Spleen (tissue), 11 donors: ENCODE measurements around the gene PMM1. TPM values are rescaled to one million over a fixed set of nuclear protein-coding genes. Genes with fewer than 3 reads are reported as not detected.
"Not testable (repeated sequence)": the region's sequence is repeated elsewhere in the genome, so short reads cannot be mapped to it uniquely, and the experiment has no call there.

Experiments
- DNase-seq: peaks from one replicate; pipeline ENCODE4 v3.0.0-alpha.2; 2020
- H3K27ac ChIP-seq, 8 donors: fragments of 200-600 bp; sonication (generic) in 7 of 8; 1 replicate in 4 of 8; 2 replicates in 4 of 8; pipeline versions ENCODE4 v1.5.0 to v1.8.0; 2016 to 2021; ENCODE audit warnings: inconsistent platforms in 4 of 8, mild to moderate bottlenecking in 4 of 8, moderate library complexity in 1 of 8
- H3K27me3 ChIP-seq, 7 donors: fragments of 200-600 bp; sonication (generic) in 6 of 7; replicated peaks in 1 of 7; 1 replicate in 4 of 7; 2 replicates in 3 of 7; pipeline versions ENCODE4 v1.5.0 to v1.8.0; 2016 to 2021; ENCODE audit warnings: inconsistent platforms in 3 of 7, mild to moderate bottlenecking in 1 of 7
- H3K36me3 ChIP-seq, 6 donors: fragments of 200-600 bp; sonication (generic) in 5 of 6; 1 replicate in 4 of 6; 2 replicates in 2 of 6; pipeline versions ENCODE4 v1.5.0 to v1.8.0; 2016 to 2021; ENCODE audit warnings: inconsistent platforms in 2 of 6
- H3K4me1 ChIP-seq, 6 donors: fragments of 200-600 bp; sonication (generic) in 5 of 6; 1 replicate in 3 of 6; 2 replicates in 3 of 6; pipeline versions ENCODE4 v1.5.0 to v1.8.0; 2016 to 2021; ENCODE audit warnings: inconsistent platforms in 3 of 6
- H3K4me3 ChIP-seq, 8 donors: fragments of 200-600 bp; sonication (generic) in 7 of 8; 1 replicate in 4 of 8; 2 replicates in 4 of 8; pipeline versions ENCODE4 v1.5.0 to v1.8.0; 2016 to 2021; ENCODE audit warnings: inconsistent platforms in 4 of 8, mild to moderate bottlenecking in 4 of 8, moderate library complexity in 2 of 8
- H3K9me3 ChIP-seq, 8 donors: fragments of 200-600 bp; sonication (generic) in 7 of 8; 1 replicate in 4 of 8; 2 replicates in 4 of 8; pipeline versions ENCODE4 v1.5.0 to v1.8.0; 2016 to 2021; ENCODE audit warnings: inconsistent platforms in 4 of 8
- POLR2A ChIP-seq, 3 donors: fragments of 450-650 bp; IDR thresholded peaks; one replicate each; pipeline ENCODE4 v1.5.1; 2017; ENCODE audit warnings: antibody characterized with exemption in 3 of 3, mild to moderate bottlenecking in 1 of 3
- POLR2AphosphoS5 ChIP-seq, 3 donors: sonication (generic); formaldehyde crosslinking; IDR thresholded peaks; one replicate each; pipeline ENCODE4 v1.5.1; 2017; ENCODE audit warnings: antibody characterized with exemption in 3 of 3
- WGBS, 5 donors: extraction: QIAGEN DNeasy Blood & Tissue Kit in 3 of 5; methylation state at CpG; one replicate each; pipeline versions ENCODE4 v1.1.5 to v1.1.7; 2013 to 2018; 5-methylcytosine and 5-hydroxymethylcytosine counted together
- intact Hi-C: fragments of 100-400 bp; cut with DNase I; formaldehyde crosslinking; loops from one replicate; pipeline ENCODE4 v1.15.0; 2023; ENCODE audit warnings: low total_unique reads
- polyA plus RNA-seq, 3 donors: library from polyadenylated mRNA; stranded (reverse); fragments of 200-250 nt; gene quantifications; one replicate each; pipeline ENCODE4 v1.2.1, GENCODE V29; 2013
- total RNA-seq, 7 donors: library from RNA; depleted of rRNA in 3 of 7; stranded (reverse); fragments of >200 nt in 3 of 7; fragmentation: NEBNext Ultra II Directional in 4 of 7; extraction: Animal tissue kit (Norgen Biotek cat#: 25700) in 4 of 7; gene quantifications; one replicate each; pipeline versions ENCODE4 v1.1.0 to v1.2.1, GENCODE V29; 2016 to 2021
- TF ChIP-seq, protein P1 (sequence below), 11 experiments: fragments of 200-600 bp in 7 of 11; fragments of 450-650 bp in 4 of 11; sonication (generic) in 4 of 11; IDR thresholded peaks in 8 of 11; conservative IDR thresholded peaks in 3 of 11; 1 replicate in 7 of 11; 2 replicates in 4 of 11; pipeline versions ENCODE4 v1.4.0 to v1.8.0; 2016 to 2021; ENCODE audit warnings: antibody characterized with exemption in 11 of 11, inconsistent platforms in 4 of 11, mild to moderate bottlenecking in 1 of 11
- donor health status: healthy with polysubstance abuse.
- donor health status: DM: no; HTN: no; CAD: no; lungs with moderate emphysema.
- donor health status: DM: no; HTN: no; CAD: no.
- donor health status: Bipolar disorder and iron deficiency.
- donor health status: healthy.
- donor health status: DM: no; HTN: no; CAD: no.
- donor health status: DM: yes; HTN: yes; CAD: no.

Gene PMM1
- total and polyA plus RNA-seq, 10 donors = 15.1 to 25.0 (median 17.0) TPM

DNA sequence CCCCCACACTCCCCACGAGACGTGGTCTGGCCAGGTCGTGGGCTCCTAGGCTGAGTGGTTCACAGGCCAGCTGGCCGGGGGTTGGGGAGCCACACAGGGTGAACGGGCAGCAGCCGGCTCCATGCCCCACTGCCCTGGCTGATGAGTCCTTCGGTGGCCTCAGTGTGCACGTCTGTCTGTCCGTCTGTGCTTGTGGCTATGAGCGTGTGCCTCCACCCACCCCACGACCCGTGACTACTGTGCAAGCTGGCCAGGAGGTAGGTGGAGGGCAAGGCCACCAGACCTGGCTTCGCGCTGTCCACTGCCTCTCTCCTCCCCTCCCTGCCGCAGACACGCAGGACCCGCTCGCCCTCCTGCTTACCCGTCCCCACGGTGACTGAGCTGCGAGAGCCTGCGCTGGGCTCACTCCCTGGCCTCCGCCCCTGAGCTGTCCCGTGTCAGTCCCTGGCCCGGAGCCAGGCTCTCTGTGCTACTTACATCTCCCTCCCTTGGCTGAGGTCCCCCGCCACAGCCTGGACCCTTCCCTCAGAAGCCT is 14.7 kb downstream of the PMM1 start:
- H3K4me3 ChIP-seq = no peak overlapping the region
- WGBS, 5 donors = 82 to 88% (median 84%) methylated on average over 17 to 26 of the region's 26 CpGs
- TF ChIP-seq, protein P1, sequence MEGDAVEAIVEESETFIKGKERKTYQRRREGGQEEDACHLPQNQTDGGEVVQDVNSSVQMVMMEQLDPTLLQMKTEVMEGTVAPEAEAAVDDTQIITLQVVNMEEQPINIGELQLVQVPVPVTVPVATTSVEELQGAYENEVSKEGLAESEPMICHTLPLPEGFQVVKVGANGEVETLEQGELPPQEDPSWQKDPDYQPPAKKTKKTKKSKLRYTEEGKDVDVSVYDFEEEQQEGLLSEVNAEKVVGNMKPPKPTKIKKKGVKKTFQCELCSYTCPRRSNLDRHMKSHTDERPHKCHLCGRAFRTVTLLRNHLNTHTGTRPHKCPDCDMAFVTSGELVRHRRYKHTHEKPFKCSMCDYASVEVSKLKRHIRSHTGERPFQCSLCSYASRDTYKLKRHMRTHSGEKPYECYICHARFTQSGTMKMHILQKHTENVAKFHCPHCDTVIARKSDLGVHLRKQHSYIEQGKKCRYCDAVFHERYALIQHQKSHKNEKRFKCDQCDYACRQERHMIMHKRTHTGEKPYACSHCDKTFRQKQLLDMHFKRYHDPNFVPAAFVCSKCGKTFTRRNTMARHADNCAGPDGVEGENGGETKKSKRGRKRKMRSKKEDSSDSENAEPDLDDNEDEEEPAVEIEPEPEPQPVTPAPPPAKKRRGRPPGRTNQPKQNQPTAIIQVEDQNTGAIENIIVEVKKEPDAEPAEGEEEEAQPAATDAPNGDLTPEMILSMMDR (IDR thresholded peaks at IDR 0.05 in 8 of 11, conservative IDR thresholded peaks at IDR 0.05 in 3 of 11) = no peak
- TF ChIP-seq POLR2AphosphoS5 (IDR thresholded peaks at IDR 0.05) (no peak), POLR2A (IDR thresholded peaks at IDR 0.05) (no peak)
- H3K27me3 ChIP-seq = no peaks in the 10 kb centered on the region
- no peaks in the 10 kb centered on the region for H3K9me3 ChIP-seq
- no peaks in the 10 kb centered on the region for H3K4me1 ChIP-seq
- H3K27ac ChIP-seq = no peak overlapping the region
- peaks cover 0 to 54% (median 30%) of the 10 kb centered on the region in 6 donors for H3K36me3 ChIP-seq
- no peak for DNase-seq
- intact Hi-C loops = no loop called here

DNA sequence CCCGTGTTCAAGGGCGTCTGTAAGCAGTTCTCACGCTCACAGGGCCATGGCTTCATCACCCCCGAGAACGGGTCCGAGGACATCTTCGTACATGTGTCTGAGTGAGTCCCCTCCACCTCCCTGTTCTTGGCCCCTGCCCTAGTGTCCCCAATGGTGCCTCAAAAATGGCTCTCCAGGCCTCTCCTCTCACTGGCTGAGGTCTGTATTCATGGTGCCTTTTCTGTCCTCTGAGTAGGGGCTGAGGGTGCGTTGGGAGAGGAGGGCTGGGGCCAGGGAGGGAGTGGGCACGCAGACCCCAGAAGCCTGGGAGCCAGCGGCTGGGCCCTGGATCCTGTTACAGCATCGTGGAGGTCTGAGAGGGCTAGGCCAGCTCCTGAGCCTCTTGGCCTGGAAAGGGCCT is 16.0 kb downstream of the PMM1 start:
- DNase-seq = no peak
- intact Hi-C loops = no loop called here
- Histone ChIP-seq H3K4me3 (no peak overlapping the region), H3K27me3 (no peaks in the 10 kb centered on the region), H3K9me3 (no peaks in the 10 kb centered on the region), H3K4me1 (no peaks in the 10 kb centered on the region), H3K36me3 (peaks cover 0 to 41% (median 19%) of the 10 kb centered on the region in 6 donors), H3K27ac (no peak overlapping the region)
- TF ChIP-seq POLR2AphosphoS5 (IDR thresholded peaks at IDR 0.05) = no peak
- TF ChIP-seq, protein P1 (IDR thresholded peaks at IDR 0.05 in 8 of 11, conservative IDR thresholded peaks at IDR 0.05 in 3 of 11) = no peak
- no peak for TF ChIP-seq POLR2A (IDR thresholded peaks at IDR 0.05)
- 91 to 94% (median 93%) methylated on average over 9 to 11 of the region's 11 CpGs for WGBS, 5 donors

DNA sequence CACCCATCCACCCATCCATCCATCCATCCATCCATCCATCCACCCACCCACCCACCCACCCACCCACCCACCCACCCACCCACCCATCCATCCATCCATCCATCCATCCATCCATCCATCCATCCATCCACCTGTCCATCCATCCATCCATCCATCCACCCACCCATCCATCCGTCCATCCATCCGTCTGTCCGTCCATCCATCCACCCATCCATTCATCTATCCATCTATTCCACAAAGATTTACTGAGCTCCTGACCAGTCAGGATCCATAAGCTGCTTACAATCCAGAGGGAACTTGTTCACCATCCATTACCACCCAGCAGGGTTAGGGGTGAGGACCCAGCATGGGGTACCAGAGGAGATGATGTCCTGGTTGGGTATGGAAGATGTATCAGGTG is 17.3 kb downstream of the PMM1 start:
- H3K27me3 ChIP-seq, H3K4me1 ChIP-seq, H3K9me3 ChIP-seq, DNase-seq, H3K27ac ChIP-seq, H3K4me3 ChIP-seq, intact Hi-C loops: not testable (repeated sequence)
- H3K36me3 ChIP-seq = peaks cover 0 to 28% (median 11%) of the 10 kb centered on the region in 6 donors
- WGBS, 5 donors = 94 to 100% (median 97%) methylated on average over 3 of the region's 3 CpGs

DNA sequence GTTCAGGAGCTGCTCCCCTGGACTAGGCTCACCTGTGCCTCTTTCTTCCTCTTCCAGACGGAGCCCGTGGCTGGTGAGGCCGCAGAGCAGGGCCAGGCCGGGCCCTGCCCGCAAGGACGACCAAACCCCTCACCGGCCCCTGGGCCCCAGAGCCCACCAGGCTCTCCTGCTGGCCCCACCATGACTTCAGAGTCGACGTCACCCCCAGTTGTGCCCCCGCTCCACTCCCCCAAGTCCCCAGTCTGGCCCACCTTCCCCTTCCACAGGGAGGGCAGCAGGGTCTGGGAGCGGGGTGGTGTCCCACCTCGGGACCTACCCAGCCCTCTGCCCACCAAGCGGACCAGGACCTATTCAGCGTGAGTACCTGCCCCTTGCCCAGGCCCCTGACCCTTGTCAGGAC is 17.9 kb downstream of the PMM1 start:
- Histone ChIP-seq H3K27ac (no peak overlapping the region), H3K4me3 (no peak overlapping the region), H3K9me3 (no peaks in the 10 kb centered on the region), H3K4me1 (no peaks in the 10 kb centered on the region), H3K27me3 (no peaks in the 10 kb centered on the region), H3K36me3 (peaks cover 0 to 23% (median 7%) of the 10 kb centered on the region in 6 donors)
- DNase-seq = no peak
- intact Hi-C loops = no loop called here
- WGBS, 5 donors = 92 to 99% (median 94%) methylated on average over 14 of the region's 14 CpGs
- no peak for TF ChIP-seq POLR2A (IDR thresholded peaks at IDR 0.05)
- TF ChIP-seq POLR2AphosphoS5 (IDR thresholded peaks at IDR 0.05) = no peak
- TF ChIP-seq, protein P1 (IDR thresholded peaks at IDR 0.05 in 8 of 11, conservative IDR thresholded peaks at IDR 0.05 in 3 of 11) = no peak

DNA sequence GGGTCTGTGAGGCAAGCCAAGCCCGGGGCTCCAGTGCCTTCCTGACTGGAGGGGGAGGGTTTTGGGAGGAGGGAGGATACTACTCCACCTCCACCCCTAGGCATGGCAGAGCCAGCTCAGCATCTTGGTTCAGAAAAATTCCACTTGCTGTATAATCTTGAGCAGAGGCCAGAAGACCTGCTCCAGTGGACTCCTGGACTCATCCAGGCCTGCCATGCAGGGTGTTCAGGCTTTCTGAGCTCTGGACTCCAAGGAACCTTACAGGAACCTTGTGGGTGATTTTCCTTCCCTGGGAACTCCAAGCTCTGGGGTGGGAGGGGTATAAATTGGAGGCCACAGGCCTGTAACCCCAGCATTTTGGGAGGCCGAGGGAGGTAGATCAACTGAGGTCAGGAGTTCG is 19.4 kb downstream of the PMM1 start:
- intact Hi-C loops = no loop called here
- 69 to 86% (median 81%) methylated on average over 3 of the region's 3 CpGs for WGBS, 5 donors
- H3K4me1 ChIP-seq = no peaks in the 10 kb centered on the region
- no peak for DNase-seq
- H3K27ac ChIP-seq = no peak overlapping the region
- TF ChIP-seq POLR2AphosphoS5 (IDR thresholded peaks at IDR 0.05) (no peak), POLR2A (IDR thresholded peaks at IDR 0.05) (no peak)
- TF ChIP-seq, protein P1 (IDR thresholded peaks at IDR 0.05 in 8 of 11, conservative IDR thresholded peaks at IDR 0.05 in 3 of 11) = no peak
- no peaks in the 10 kb centered on the region for H3K27me3 ChIP-seq
- H3K4me3 ChIP-seq = no peak overlapping the region
- peaks cover 0 to 7% (median under 1%) of the 10 kb centered on the region in 6 donors for H3K36me3 ChIP-seq
- H3K9me3 ChIP-seq = no peaks in the 10 kb centered on the region
